Measurements from ENCODE around the gene DPP6. TPM values are rescaled to one million over a fixed set of nuclear protein-coding genes. Genes with fewer than 3 reads are reported as not detected.

The DPP6 gene
- total and polyA plus RNA-seq, 2 experiments from 2014 or later, result not detected

- TF ChIP-seq REST (IDR thresholded peaks at IDR 0.05; ENCODE audit: unreplicated experiment) (no peak), CTCF (conservative IDR thresholded peaks at IDR 0.05; ENCODE audit: low read depth in 2 of 2) (no peak), ZNF331 (CRISPR knock-in tag; IDR thresholded peaks at IDR 0.05; ENCODE audit: low read depth) (no peak), ZNF114 (CRISPR knock-in tag; IDR thresholded peaks at IDR 0.05) (no peak), POLR2AphosphoS5 (IDR thresholded peaks at IDR 0.05; ENCODE audit: low read depth) (no peak), CREB1 (CRISPR knock-in tag; IDR thresholded peaks at IDR 0.05; ENCODE audit: low read depth) (no peak), EZH2 (IDR thresholded peaks at IDR 0.05; ENCODE audit: low read depth, unreplicated experiment) (no peak), NANOG (IDR thresholded peaks at IDR 0.05; ENCODE audit: borderline replicate concordance) (no peak)
These were observed 286.7 kb downstream of the DPP6 start (continued) for GRCh38 chr7:154338701-154339506.

- Histone ChIP-seq H3K79me2 (replicated peaks; ENCODE audit: insufficient read depth) (no peaks in the 10 kb centered on the region), H4K20me1 (replicated peaks; ENCODE audit: insufficient read depth) (no peaks in the 10 kb centered on the region), H3F3A (replicated peaks; ENCODE audit: low read depth) (no peaks in the 10 kb centered on the region), H3K27me3 (ENCODE audit: insufficient read depth) (no peaks in the 10 kb centered on the region), H3K9me2 (ENCODE audit: insufficient read depth) (no peaks in the 10 kb centered on the region), H2AFZ (no peak overlapping the region), H3K36me3 (ENCODE audit: insufficient read depth) (no peaks in the 10 kb centered on the region; the same call in 1 of the 2 replicates), H3K4me1 (ENCODE audit: insufficient read depth) (no peaks in the 10 kb centered on the region), H3K4me2 (no peak overlapping the region), H3K27ac (ENCODE audit: low read depth) (no peak overlapping the region), H3K4me3 (no peak overlapping the region)
- no peaks in the 10 kb centered on the region for H3K9me3 Mint-ChIP-seq
- TF ChIP-seq CTCF (conservative IDR thresholded peaks at IDR 0.05; ENCODE audit: low read depth in 2 of 2) (no peak), ZNF462 (CRISPR knock-in tag; IDR thresholded peaks at IDR 0.05) (no peak), POLR2AphosphoS5 (IDR thresholded peaks at IDR 0.05; ENCODE audit: low read depth) (no peak)
- no peak for DNase-seq (ENCODE audit: low spot score)
- H3K27ac Mint-ChIP-seq, result no peak overlapping the region
- peaks cover 14% of the 10 kb centered on the region for H3K4me1 Mint-ChIP-seq
- no peaks in the 10 kb centered on the region for H3K36me3 Mint-ChIP-seq (ENCODE audit: low read depth)
- no peak overlapping the region for H3K4me3 Mint-ChIP-seq
- no peak for ATAC-seq
- peaks cover 5% of the 10 kb centered on the region for H3K27me3 Mint-ChIP-seq (ENCODE audit: insufficient read depth, low read depth, poor library complexity)
These were observed 290.9 kb downstream of the DPP6 start for GRCh38 chr7:154342971-154343633.
